Measurements from ENCODE around the gene LSM5.

The LSM5 gene

DNA sequence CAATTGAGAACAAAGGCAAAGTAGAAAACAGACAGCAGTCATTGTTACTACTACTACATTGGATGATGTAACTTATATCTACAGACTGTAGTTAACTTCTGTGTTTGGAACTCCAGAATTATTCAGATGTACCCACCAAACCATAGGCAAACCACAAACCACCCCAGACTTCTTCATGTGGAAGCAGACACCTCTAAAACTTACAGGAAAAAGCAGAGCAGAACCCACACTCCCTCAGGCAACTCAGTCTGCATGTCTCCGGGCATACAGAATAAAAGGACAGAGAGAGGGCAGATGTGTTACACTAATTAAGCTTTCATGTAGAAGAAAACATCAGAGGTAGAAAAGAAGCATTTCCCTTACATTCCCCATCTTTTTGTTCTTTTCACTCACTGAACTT, 9.0 kb downstream of the LSM5 start:
- DNase-seq (ENCODE audit: extremely low read depth, insufficient read length), result no peak
- Histone ChIP-seq H3K36me3 (ENCODE audit: control insufficient read depth, insufficient read depth, low read length) (no peaks in the 10 kb centered on the region), H3K27me3 (replicated peaks; ENCODE audit: control insufficient read depth, insufficient read depth, low read length) (no peaks in the 10 kb centered on the region), H3K4me3 (replicated peaks; ENCODE audit: low read depth, low read length) (no peak overlapping the region)
- TF ChIP-seq, protein P1, sequence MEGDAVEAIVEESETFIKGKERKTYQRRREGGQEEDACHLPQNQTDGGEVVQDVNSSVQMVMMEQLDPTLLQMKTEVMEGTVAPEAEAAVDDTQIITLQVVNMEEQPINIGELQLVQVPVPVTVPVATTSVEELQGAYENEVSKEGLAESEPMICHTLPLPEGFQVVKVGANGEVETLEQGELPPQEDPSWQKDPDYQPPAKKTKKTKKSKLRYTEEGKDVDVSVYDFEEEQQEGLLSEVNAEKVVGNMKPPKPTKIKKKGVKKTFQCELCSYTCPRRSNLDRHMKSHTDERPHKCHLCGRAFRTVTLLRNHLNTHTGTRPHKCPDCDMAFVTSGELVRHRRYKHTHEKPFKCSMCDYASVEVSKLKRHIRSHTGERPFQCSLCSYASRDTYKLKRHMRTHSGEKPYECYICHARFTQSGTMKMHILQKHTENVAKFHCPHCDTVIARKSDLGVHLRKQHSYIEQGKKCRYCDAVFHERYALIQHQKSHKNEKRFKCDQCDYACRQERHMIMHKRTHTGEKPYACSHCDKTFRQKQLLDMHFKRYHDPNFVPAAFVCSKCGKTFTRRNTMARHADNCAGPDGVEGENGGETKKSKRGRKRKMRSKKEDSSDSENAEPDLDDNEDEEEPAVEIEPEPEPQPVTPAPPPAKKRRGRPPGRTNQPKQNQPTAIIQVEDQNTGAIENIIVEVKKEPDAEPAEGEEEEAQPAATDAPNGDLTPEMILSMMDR (IDR thresholded peaks at IDR 0.05; ENCODE audit: insufficient read depth, low read length, poor library complexity, severe bottlenecking), result no peak

DNA sequence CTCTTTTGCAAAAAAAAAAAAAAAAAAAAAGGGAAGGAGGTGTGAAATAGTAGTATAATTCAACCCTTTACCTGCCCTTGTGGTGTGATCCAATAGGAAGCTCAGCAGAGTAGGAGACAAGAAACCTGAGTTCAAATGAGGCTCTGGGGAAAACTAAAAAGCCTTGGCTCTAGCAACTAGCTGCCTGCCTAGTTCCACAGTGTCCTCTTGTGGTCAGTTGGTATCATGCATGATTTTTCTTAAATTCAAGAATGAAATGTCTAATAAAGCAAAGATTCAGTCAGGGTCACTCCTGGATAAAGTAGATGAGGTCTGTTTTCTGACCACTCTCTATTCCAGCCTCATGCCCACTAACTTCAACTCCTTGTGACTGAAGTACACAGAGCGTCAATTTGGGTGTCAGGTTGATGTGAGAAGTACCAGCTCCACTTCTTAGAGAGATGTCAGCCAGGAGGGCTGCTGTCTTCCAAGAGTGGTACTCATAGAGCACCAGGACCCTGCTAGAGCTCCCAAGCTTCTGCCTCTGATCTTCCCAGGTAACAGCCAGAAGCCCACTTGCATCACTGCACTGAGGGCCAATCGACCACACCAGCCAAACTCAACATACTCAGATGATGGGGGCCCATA, 10.5 kb downstream of the LSM5 start:
- no peak for DNase-seq (ENCODE audit: extremely low read depth, insufficient read length)
- Histone ChIP-seq H3K4me3 (replicated peaks; ENCODE audit: low read depth, low read length) (no peak overlapping the region), H3K27me3 (replicated peaks; ENCODE audit: control insufficient read depth, insufficient read depth, low read length) (no peaks in the 10 kb centered on the region), H3K36me3 (ENCODE audit: control insufficient read depth, insufficient read depth, low read length) (no peaks in the 10 kb centered on the region)
- TF ChIP-seq, protein P1 (IDR thresholded peaks at IDR 0.05; ENCODE audit: insufficient read depth, low read length, poor library complexity, severe bottlenecking), result peak; percentile 92

DNA sequence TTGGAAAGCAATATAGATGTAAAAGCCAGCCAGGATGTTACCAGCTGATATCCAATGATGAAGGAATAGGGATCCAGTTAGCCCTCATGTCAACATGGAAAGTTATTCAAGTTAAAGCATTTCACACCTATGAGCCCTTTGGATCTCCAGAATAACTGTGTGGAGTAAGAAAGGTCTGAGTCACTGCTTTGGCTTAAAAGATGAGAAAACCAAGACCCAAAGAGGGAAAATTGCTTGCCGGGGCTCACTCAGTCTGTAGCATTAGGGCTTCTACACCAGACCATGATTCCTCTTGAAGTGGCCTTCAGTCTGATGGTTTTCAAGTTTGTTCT, 12.6 kb downstream of the LSM5 start:
- DNase-seq (ENCODE audit: extremely low read depth, insufficient read length), result no peak

DNA sequence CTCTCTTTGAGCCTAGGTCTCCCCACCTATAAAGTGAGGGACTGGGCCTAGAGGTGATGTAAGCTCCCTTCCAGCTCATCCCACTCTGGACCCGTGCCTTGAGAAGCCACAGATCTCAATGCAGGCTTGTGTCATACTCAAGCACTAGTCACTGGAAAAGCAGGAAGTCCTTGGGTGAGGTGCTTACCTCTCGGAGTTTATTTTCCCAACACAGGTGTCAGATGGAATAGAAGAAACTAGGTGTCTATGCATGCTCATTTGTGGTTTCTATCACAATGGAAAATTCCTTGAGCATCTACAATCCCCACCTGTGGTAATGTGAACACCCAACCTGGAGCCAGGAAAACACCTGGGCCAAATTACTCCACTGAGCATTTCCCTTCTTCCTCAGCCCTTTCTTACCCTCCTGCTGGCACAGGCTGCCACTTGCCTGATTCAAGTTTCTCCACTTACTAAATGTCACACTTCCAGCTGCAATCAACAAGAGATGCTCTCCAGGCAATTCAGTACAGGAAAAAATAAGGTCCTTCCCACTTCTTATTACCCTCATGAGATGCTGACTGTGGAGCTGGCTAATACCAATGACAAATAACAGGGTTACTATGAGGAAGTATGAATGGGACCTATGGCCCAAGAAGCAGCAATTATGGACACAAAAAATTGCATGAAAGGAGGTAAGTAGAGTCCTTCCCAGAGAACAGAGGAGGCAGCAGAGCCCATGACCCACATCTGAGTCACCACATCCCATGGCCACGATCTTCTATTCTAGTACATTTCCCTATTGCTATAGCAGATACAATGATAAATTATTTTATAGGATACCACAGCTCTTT, 13.1 kb downstream of the LSM5 start:
- TF ChIP-seq, protein P1 (IDR thresholded peaks at IDR 0.05; ENCODE audit: insufficient read depth, low read length, poor library complexity, severe bottlenecking), result no peak
- H3K4me3 ChIP-seq (replicated peaks; ENCODE audit: low read depth, low read length), result no peak overlapping the region
- no peaks in the 10 kb centered on the region for H3K36me3 ChIP-seq (ENCODE audit: control insufficient read depth, insufficient read depth, low read length)
- no peaks in the 10 kb centered on the region for H3K27me3 ChIP-seq (replicated peaks; ENCODE audit: control insufficient read depth, insufficient read depth, low read length)
- DNase-seq (ENCODE audit: extremely low read depth, insufficient read length), result no peak

More for the DNA sequence above, 12.6 kb downstream of the LSM5 start:
- Histone ChIP-seq H3K36me3 (ENCODE audit: control insufficient read depth, insufficient read depth, low read length) (no peaks in the 10 kb centered on the region), H3K27me3 (replicated peaks; ENCODE audit: control insufficient read depth, insufficient read depth, low read length) (no peaks in the 10 kb centered on the region), H3K4me3 (replicated peaks; ENCODE audit: low read depth, low read length) (no peak overlapping the region)
- TF ChIP-seq, protein P1 (IDR thresholded peaks at IDR 0.05; ENCODE audit: insufficient read depth, low read length, poor library complexity, severe bottlenecking), result no peak

GRCh38 chr7:32474008-32474407, 16.2 kb downstream of the LSM5 start:
- TF ChIP-seq, protein P1 (IDR thresholded peaks at IDR 0.05; ENCODE audit: insufficient read depth, low read length, poor library complexity, severe bottlenecking), result no peak

More at GRCh38 chr7:32474008-32474407, 16.2 kb downstream of the LSM5 start:
- DNase-seq (ENCODE audit: extremely low read depth, insufficient read length), result no peak
- H3K36me3 ChIP-seq (ENCODE audit: control insufficient read depth, insufficient read depth, low read length), result no peaks in the 10 kb centered on the region
- H3K4me3 ChIP-seq (replicated peaks; ENCODE audit: low read depth, low read length), result no peak overlapping the region
- H3K27me3 ChIP-seq (replicated peaks; ENCODE audit: control insufficient read depth, insufficient read depth, low read length), result no peaks in the 10 kb centered on the region

Measured in GM06990 (cell line).